Lung (tissue), 12 donors: ENCODE measurements around the gene TBC1D17. TPM values are rescaled to one million over a fixed set of nuclear protein-coding genes. Genes with fewer than 3 reads are reported as not detected.

Experiments used
- ATAC-seq: fragments of 200-7000 bp; cut with Tn5 transposase; one replicate; pipeline ENCODE4 v1.9.1; 2020; ENCODE audit warnings: moderate number of reproducible peaks; ENCODE audit not compliant: insufficient read depth, low FRiP score
- DNase-seq, 3 donors: peaks; one replicate each; pipeline ENCODE4 v3.0.0-alpha.2; 2013 to 2017
- H3K27ac ChIP-seq, 2 donors: one replicate each; pipeline ENCODE4 v1.5.1; 2013; ENCODE audit warnings: mild to moderate bottlenecking in 2 of 2, moderate library complexity in 2 of 2, control low read depth in 1 of 2, inconsistent platforms in 1 of 2, low read depth in 1 of 2, low read length in 1 of 2
- H3K27me3 ChIP-seq, 3 donors: one replicate each; pipeline ENCODE4 v1.5.1; 2013; ENCODE audit warnings: low read length in 2 of 3; ENCODE audit not compliant: control insufficient read depth in 3 of 3, insufficient read depth in 3 of 3
- H3K36me3 ChIP-seq, 4 donors: one replicate each; pipeline ENCODE4 v1.5.1; 2013; ENCODE audit warnings: low read length in 4 of 4, mild to moderate bottlenecking in 1 of 4, moderate library complexity in 1 of 4; ENCODE audit not compliant: control insufficient read depth in 4 of 4, insufficient read depth in 4 of 4
- H3K4me1 ChIP-seq, 5 donors: one replicate each; pipeline ENCODE4 v1.5.1; 2013; ENCODE audit warnings: low read length in 5 of 5, mild to moderate bottlenecking in 2 of 5, moderate library complexity in 1 of 5; ENCODE audit not compliant: control insufficient read depth in 5 of 5, insufficient read depth in 5 of 5
- H3K4me3 ChIP-seq: one replicate; pipeline ENCODE4 v1.5.1; 2013; ENCODE audit warnings: mild to moderate bottlenecking, control low read depth, moderate library complexity
- H3K9ac ChIP-seq, 2 donors: one replicate each; pipeline ENCODE4 v1.5.1; 2013; ENCODE audit warnings: low read length in 2 of 2, control low read depth in 1 of 2; ENCODE audit not compliant: insufficient read depth in 1 of 2
- H3K9me3 ChIP-seq, 4 donors: one replicate each; pipeline ENCODE4 v1.5.1; 2013; ENCODE audit warnings: low read length in 3 of 4, mild to moderate bottlenecking in 1 of 4, moderate library complexity in 1 of 4; ENCODE audit not compliant: control insufficient read depth in 4 of 4, insufficient read depth in 3 of 4
- WGBS, 2 donors: extraction: QIAGEN DNeasy Blood & Tissue Kit; methylation state at CpG; one replicate each; pipeline ENCODE4 v1.1.7; 2013; 5-methylcytosine and 5-hydroxymethylcytosine counted together
- polyA plus RNA-seq, 2 donors: library from polyadenylated mRNA; stranded (reverse); fragments of 200-250 nt; gene quantifications; one replicate each; pipeline ENCODE4 v1.2.1, GENCODE V29; 2013
- total RNA-seq, 2 donors: library from RNA; depleted of rRNA in 1 of 2; stranded (reverse); fragments of >200 nt in 1 of 2; gene quantifications; one replicate each; pipeline ENCODE4 v1.2.1, GENCODE V29; 2014 to 2021
- TF ChIP-seq, protein P1 (sequence below): IDR thresholded peaks from 2 replicates; pipeline ENCODE4 v1.5.1; 2012; ENCODE audit warnings: mild to moderate bottlenecking; ENCODE audit errors: control extremely low read depth, extremely low read depth
- donor health status: control.
- donor health status: control.
- donor health status: Bipolar disorder and iron deficiency.
- donor health status: healthy.
- donor health status: DM: yes; HTN: yes; CAD: no.

Gene TBC1D17
- total and polyA plus RNA-seq, 4 donors, result 23.3 to 52.9 (median 32.4) TPM

DNA sequence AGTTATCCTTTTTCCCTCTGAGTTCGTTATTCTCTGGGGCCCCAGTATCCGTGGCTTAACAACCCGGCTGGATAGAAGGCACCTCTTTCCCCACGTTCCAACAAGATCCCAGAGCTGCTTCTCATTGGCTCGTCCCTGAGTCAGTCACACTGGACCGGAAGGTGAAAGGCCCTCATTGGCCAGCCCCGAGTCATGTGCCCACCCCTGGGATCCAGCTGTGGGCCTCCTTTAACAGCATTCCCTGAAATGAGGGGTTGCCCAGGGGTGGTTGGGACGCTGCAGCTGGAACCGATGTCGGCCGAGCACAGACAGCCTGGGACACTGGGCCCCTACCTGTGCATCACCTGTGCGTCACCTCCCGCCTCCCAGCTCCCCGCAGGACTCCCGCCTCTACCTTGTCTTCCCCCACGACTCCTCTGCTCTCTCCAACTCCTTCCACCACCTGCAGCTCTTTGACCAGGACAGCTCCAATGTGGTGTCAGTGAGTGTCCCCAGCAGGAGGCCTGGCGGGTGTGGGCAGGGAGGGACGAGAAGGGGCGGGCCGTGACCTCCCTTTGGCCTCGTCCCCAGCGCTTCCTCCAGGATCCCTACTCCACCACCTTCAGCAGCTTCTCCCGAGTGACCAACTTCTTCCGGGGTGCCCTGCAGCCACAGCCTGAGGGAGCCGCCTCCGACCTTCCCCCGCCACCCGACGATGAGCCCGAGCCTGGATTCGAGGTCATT lies 4.3 kb downstream of the TBC1D17 start:
- WGBS, 2 donors, result 93 to 94% methylated on average over 31 of the region's 31 CpGs
- H3K9ac ChIP-seq, result no peak overlapping the region
- H3K4me1 ChIP-seq, result peaks cover 0 to 10% (median 0%) of the 10 kb centered on the region in 5 donors
- TF ChIP-seq, protein P1, sequence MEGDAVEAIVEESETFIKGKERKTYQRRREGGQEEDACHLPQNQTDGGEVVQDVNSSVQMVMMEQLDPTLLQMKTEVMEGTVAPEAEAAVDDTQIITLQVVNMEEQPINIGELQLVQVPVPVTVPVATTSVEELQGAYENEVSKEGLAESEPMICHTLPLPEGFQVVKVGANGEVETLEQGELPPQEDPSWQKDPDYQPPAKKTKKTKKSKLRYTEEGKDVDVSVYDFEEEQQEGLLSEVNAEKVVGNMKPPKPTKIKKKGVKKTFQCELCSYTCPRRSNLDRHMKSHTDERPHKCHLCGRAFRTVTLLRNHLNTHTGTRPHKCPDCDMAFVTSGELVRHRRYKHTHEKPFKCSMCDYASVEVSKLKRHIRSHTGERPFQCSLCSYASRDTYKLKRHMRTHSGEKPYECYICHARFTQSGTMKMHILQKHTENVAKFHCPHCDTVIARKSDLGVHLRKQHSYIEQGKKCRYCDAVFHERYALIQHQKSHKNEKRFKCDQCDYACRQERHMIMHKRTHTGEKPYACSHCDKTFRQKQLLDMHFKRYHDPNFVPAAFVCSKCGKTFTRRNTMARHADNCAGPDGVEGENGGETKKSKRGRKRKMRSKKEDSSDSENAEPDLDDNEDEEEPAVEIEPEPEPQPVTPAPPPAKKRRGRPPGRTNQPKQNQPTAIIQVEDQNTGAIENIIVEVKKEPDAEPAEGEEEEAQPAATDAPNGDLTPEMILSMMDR, result no peak
- H3K9me3 ChIP-seq, result peaks cover 0 to 2% (median 0%) of the 10 kb centered on the region in 4 donors
- ATAC-seq, result no peak
- no peak overlapping the region for H3K4me3 ChIP-seq
- H3K27me3 ChIP-seq, result no peaks in the 10 kb centered on the region
- DNase-seq, result no peak
- peaks cover 17 to 58% (median 46%) of the 10 kb centered on the region in 4 donors for H3K36me3 ChIP-seq
- no peak overlapping the region for H3K27ac ChIP-seq

DNA sequence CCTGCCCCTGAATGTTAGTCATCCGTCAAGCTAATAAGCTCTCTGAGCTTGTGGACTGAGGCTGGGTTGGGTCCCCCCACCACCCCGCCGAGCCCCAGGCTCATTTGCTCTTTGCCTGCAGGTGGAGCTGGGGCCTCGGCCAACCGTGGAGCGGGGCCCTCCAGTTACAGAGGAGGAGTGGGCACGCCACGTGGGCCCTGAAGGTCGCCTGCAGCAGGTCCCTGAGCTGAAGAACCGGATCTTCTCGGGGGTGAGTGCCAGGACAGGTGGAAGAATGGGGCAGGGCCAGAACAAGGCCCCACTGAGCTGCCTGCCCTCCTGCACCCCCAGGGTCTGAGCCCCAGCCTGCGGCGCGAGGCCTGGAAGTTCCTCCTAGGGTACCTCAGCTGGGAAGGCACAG lies 5.1 kb downstream of the TBC1D17 start:
- Histone ChIP-seq H3K4me3 (no peak overlapping the region), H3K9ac (no peak overlapping the region), H3K4me1 (peaks cover 0 to 10% (median 0%) of the 10 kb centered on the region in 5 donors), H3K9me3 (peaks cover 0 to 2% (median 0%) of the 10 kb centered on the region in 4 donors), H3K36me3 (peaks cover 17 to 58% (median 46%) of the 10 kb centered on the region in 4 donors), H3K27me3 (no peaks in the 10 kb centered on the region), H3K27ac (no peak overlapping the region)
- DNase-seq (no peak), ATAC-seq (no peak)
- 97 to 98% methylated on average over 14 of the region's 14 CpGs for WGBS, 2 donors
- TF ChIP-seq, protein P1, result no peak

- H3K27ac ChIP-seq, result no peak overlapping the region
- DNase-seq (no peak), ATAC-seq (no peak)
- H3K4me3 ChIP-seq, result no peak overlapping the region
- H3K9ac ChIP-seq, result no peak overlapping the region
- H3K27me3 ChIP-seq, result no peaks in the 10 kb centered on the region
- peaks cover 0 to 2% (median 0%) of the 10 kb centered on the region in 4 donors for H3K9me3 ChIP-seq
- peaks cover 0 to 8% (median 0%) of the 10 kb centered on the region in 5 donors for H3K4me1 ChIP-seq
- 96 to 97% methylated on average over 5 of the region's 5 CpGs for WGBS, 2 donors
- TF ChIP-seq, protein P1, result no peak
- peaks cover 17 to 58% (median 46%) of the 10 kb centered on the region in 4 donors for H3K36me3 ChIP-seq
Measured at GRCh38 chr19:49883094-49883493, 5.6 kb downstream of the TBC1D17 start.

DNA sequence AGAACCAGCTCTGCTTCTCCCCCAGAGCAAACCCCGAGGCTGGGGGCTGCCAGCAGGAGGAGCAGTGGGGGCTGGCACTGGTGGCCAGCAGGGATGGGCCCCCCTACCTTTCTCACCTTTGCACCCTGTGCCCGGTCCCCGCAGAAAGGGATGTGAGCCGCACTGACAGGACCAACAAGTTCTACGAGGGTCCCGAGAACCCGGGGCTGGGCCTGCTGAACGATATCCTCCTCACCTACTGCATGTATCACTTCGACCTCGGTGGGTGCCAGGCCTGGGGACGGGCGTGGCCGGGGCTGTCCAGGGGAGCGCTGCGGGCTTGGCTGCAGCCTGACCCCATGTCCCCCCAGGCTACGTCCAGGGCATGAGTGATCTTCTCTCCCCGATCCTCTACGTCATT lies 6.6 kb downstream of the TBC1D17 start:
- no peaks in the 10 kb centered on the region for H3K4me1 ChIP-seq
- TF ChIP-seq, protein P1, result no peak
- WGBS, 2 donors, result 94 to 95% methylated on average over 18 of the region's 18 CpGs
- H3K9ac ChIP-seq, result no peak overlapping the region
- peaks cover 0 to 2% (median 0%) of the 10 kb centered on the region in 4 donors for H3K9me3 ChIP-seq
- H3K4me3 ChIP-seq, result no peak overlapping the region
- no peak overlapping the region for H3K27ac ChIP-seq
- ATAC-seq (no peak), DNase-seq (no peak)
- H3K27me3 ChIP-seq, result no peaks in the 10 kb centered on the region
- H3K36me3 ChIP-seq, result peaks cover 17 to 60% (median 46%) of the 10 kb centered on the region in 4 donors
